ENCODE data around the gene SPACA4. TPM values are rescaled to one million over a fixed set of nuclear protein-coding genes. Genes with fewer than 3 reads are reported as not detected.

SPACA4 gene
- total RNA-seq, 1 donor, result not detected

Other genes with a start within 250 kb of the SPACA4 start
- 3.4 TPM for gene TMEM143, start 242.8 kb upstream of the SPACA4 start, total RNA-seq
- gene SYNGR4, start 242.4 kb upstream of the SPACA4 start, total RNA-seq, result not detected
- gene KDELR1, start 215.2 kb upstream of the SPACA4 start, total RNA-seq, result 20.0 TPM
- gene GRIN2D, start 213.1 kb upstream of the SPACA4 start, total RNA-seq, result 0.10 TPM
- 15.2 TPM for gene GRWD1, start 160.8 kb upstream of the SPACA4 start, total RNA-seq
- 1.7 TPM for gene KCNJ14, start 151.2 kb upstream of the SPACA4 start, total RNA-seq
- 14.9 TPM for gene CYTH2, start 137.4 kb upstream of the SPACA4 start, total RNA-seq
- 1.5 TPM for gene LMTK3, start 94.9 kb upstream of the SPACA4 start, total RNA-seq
- not detected for gene SULT2B1, start 54.6 kb upstream of the SPACA4 start, total RNA-seq
- 0.73 TPM for gene FAM83E, start 8.3 kb downstream of the SPACA4 start, total RNA-seq
- 2,431 TPM for gene RPL18, start 12.4 kb downstream of the SPACA4 start, total RNA-seq
- gene SPHK2, start 12.8 kb downstream of the SPACA4 start, total RNA-seq, result 4.5 TPM
- 28.2 TPM for gene DBP, start 30.6 kb downstream of the SPACA4 start, total RNA-seq
- gene CA11, start 39.4 kb downstream of the SPACA4 start, total RNA-seq, result 2.4 TPM
- gene NTN5, start 66.3 kb downstream of the SPACA4 start, total RNA-seq, result 0.63 TPM
- not detected for gene FUT2, start 89.2 kb downstream of the SPACA4 start, total RNA-seq
- gene MAMSTR, start 113.0 kb downstream of the SPACA4 start, total RNA-seq, result 0.10 TPM
- gene RASIP1, start 133.9 kb downstream of the SPACA4 start, total RNA-seq, result 0.10 TPM
- gene IZUMO1, start 140.2 kb downstream of the SPACA4 start, total RNA-seq, result not detected
- gene FUT1, start 145.9 kb downstream of the SPACA4 start, total RNA-seq, result not detected
- gene FGF21, start 148.8 kb downstream of the SPACA4 start, total RNA-seq, result not detected
- 3.9 TPM for gene BCAT2, start 204.3 kb downstream of the SPACA4 start, total RNA-seq
- gene HSD17B14, start 229.7 kb downstream of the SPACA4 start, total RNA-seq, result 0.42 TPM

All from mononuclear cell (primary cell).